IPS DF 4.7 (cell line): ENCODE results near the gene ZNF462.

Source experiments
- DNase-seq: peaks from one replicate; pipeline ENCODE4 v3.0.0-alpha.2; 2013; ENCODE audit warnings: low spot score; ENCODE audit errors: extremely low read depth

ZNF462 gene

DNA sequence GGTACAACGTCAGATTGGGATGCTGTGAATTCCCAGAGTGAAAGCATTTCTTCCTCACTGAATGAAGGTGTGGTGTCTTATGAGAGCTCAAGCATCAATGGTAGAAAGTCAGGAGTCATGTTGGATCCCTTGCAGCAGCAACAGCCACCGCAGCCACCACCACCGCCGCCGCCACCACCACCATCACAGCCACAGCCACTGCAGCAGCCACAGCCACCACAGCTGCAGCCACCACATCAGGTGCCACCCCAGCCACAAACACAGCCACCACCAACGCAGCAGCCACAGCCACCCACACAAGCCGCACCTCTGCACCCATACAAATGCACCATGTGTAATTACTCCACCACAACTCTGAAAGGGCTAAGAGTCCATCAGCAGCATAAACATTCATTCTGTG is 62.4 kb downstream of the ZNF462 start:
- DNase-seq = no peak

DNA sequence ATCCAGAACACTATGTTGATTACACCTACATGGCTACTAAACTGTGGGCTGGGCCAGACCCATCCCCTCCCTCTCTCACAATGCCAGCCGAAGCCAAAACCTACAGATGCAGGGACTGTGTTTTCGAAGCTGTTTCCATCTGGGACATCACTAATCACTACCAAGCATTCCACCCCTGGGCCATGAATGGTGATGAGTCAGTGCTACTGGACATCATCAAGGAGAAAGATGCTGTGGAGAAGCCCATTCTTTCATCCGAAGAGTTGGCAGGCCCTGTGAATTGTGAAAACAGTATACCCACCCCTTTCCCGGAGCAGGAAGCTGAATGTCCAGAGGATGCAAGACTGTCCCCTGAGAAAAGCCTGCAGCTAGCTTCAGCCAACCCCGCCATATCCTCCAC is 65.0 kb downstream of the ZNF462 start:
- DNase-seq = no peak

DNA sequence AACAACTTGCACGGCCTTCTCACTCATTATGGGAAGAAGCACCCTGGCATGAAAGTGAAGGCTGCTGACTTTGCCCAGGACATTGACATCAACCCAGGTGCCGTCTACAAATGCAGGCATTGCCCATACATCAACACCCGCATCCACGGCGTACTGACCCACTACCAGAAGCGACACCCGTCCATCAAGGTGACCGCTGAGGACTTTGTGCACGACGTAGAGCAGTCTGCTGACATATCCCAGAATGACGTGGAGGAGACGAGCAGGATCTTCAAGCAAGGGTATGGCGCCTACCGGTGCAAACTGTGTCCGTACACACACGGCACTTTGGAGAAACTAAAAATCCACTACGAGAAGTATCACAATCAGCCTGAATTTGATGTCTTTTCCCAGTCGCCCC is 65.4 kb downstream of the ZNF462 start:
- no peak for DNase-seq

DNA sequence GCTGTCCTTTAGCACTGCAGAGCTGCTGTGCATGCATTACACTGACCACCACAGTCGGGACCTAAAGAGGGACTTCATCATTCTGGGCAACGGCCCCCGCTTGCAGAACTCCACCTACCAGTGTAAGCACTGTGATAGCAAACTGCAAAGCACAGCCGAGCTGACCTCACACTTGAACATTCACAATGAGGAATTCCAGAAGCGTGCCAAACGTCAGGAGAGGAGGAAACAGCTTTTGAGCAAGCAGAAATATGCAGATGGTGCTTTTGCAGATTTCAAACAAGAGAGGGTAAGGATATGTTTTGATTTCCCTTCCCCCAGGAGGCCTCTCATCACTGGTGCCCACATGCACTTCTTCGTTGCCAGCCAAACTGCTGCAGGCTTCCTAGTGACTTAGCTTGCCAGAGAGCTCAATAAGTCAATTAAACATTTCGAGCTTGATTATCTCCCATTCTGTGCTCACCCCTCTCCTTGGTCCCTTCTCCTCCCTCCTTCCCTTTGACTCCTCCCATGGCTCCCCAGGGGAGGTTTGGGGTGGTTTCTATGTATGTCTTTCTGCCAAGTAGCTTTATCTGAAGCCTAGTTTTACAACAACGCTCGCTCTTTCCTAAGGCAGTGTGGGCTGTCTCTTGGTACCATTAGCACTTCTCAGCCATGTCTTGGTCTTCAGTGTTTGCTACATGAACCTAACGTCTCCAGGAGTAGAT is 66.7 kb downstream of the ZNF462 start:
- DNase-seq = no peak

DNA sequence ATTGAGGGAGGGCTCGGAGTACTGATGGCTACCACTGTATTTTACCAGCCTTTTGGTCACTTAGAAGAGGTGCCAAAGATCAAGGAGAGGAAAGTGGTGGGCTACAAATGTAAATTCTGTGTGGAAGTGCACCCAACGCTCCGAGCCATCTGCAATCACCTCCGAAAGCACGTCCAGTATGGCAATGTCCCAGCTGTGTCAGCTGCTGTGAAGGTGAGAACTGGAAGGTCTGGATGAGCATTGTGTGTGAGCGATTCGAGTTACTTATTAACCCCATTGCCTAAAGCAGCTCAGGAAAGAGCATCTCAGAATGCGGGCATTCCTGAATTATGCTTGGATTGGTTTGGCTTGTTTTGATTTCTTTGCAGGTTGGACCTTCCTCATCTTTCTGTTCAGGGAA is 67.5 kb downstream of the ZNF462 start:
- no peak for DNase-seq

DNA sequence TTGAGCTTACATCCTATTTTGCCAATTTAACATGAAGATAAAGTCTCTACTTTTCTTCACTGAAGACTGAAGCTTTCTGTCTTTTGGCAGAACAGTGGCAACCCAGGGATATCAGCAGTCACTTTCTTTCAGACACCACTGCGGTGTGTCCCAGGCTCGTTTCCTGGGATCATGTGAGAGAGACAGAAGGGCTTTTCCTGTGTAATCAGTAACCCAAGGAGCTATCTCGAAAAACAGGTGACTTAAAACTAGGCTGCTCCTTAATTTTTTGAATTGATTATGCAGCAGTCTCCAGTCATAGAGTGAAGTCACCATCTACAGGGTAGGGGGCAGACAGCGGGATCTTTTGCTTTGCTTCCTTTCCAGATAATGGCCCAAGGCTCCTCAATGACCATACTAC is 68.5 kb downstream of the ZNF462 start:
- no peak for DNase-seq

DNA sequence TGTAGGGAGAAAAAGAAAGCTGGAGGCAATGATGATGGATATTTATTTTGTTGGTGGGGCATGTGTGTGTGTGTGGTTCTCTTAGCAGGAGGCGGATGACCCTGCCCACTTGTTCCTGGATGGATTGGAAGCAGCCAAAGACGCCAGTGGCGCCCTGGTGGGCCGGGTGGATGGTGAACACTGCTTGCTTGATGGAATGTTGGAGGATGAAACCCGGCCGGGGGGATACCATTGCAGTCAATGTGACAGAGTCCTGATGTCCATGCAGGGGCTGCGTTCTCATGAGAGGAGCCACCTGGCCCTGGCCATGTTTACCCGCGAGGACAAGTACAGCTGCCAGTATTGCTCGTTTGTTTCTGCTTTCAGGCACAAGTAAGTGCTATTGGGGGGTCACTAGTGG is 69.2 kb downstream of the ZNF462 start:
- no peak for DNase-seq

DNA sequence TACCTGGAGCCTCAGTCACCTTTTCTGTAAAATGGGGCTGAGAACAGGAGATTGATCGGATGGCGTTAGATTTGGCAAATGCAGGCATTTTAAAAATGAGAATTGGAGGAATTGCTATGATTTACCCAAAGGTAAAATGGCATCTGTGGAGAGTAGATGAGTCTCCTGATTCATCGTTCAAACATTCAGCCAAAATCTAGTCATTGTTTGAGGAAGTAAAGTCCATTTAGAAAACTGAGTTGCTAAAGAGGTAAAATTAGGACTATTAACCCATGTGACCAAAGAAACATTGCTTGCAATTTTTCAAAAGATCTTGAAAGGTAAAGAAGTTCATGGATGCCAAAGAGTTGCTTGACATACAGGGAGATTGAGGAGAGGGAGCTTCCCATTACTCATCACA is 69.7 kb downstream of the ZNF462 start:
- no peak for DNase-seq

DNA sequence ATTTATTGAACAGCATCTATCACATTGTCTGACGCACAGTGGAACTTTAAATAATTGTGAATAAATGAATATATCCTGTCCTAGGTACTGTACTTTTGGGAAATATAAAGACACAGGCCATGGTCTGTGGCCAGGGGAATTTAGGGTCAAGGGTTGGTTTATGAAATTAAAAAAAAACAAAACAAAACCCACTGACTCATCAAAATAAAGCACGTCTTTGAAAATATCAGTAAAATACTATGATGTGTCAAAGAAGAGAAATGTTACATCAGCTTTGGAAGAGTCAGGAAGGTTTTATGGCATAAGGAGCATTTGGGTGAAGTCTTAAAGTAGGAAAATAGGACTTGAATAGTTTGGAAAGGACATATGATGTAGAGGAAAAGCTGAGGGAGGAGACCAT is 70.5 kb downstream of the ZNF462 start:
- DNase-seq = no peak

DNA sequence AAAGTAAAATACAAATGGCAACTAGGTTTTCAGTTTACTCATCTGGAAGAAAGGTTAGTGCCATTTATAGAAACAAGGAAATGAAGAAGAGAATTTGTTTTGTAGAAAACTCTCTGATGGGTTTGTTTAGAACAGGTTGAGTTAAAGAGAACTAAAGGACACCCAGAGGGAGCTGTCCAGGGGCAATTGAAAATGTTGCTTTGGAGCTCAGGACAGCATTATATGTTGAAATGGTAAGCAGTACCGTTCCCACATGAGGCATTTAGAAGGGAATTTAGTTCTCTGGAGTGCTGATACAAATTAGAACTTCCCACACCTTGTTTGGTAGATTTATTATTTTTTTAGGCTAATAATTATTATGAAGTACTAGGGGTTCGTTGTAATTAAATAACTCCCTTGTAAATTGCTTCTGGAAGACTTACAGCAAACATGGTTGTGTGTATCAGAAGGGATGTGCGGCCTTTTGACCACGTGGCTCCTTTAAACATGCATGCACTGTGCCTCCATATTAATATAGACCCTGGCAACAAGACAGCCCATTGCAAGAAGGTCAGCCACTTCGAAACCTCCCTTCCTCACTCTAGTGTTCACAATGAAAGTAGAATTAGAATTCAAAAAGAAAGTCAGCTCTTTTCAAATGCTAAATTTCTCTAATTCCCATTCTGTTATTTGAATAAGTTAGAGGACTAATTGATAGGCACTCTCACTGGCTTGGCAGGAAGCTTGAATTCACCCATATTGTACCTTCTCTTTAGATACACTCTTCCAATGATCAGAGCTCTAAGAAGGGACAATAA is 71.7 kb downstream of the ZNF462 start:
- DNase-seq = no peak

DNA sequence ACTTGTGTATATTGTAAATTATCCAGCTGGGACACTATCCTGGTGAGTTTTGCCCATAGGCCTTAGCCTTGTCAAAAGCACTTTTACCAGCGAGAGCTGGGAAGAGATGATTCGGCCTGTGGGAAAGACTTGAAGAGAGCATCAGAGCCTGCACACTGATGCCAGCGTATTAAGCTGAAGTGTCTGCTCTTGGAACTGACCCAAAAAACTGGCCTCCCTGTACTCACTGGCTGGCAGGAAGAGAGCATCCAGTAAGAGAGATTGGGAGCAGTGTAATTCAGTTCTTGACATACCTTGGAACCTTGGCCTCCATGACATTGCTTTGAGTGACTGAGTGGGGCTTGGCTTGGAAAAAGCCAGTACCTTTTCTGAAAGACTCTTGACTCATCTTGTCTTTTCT is 73.7 kb downstream of the ZNF462 start:
- no peak for DNase-seq

DNA sequence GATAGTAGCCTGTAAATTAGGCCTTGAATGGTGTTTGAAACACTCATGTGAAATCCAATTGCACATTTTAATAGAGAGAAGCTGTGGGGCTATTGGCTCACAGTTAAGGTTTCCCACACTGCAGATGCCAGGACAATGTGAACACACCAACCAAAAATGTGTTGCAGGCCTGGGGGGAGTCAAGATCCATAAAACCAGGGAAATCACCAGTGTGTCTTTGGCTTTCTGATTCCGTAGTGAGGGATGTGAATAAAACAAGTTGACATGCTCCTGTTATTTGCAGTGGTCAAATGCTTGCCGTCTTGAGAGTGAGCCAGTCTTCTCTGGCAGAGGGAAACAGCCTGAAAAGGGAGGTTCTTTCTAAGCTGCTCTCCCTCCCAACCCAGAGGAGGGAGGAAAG is 79.0 kb downstream of the ZNF462 start:
- no peak for DNase-seq

DNA sequence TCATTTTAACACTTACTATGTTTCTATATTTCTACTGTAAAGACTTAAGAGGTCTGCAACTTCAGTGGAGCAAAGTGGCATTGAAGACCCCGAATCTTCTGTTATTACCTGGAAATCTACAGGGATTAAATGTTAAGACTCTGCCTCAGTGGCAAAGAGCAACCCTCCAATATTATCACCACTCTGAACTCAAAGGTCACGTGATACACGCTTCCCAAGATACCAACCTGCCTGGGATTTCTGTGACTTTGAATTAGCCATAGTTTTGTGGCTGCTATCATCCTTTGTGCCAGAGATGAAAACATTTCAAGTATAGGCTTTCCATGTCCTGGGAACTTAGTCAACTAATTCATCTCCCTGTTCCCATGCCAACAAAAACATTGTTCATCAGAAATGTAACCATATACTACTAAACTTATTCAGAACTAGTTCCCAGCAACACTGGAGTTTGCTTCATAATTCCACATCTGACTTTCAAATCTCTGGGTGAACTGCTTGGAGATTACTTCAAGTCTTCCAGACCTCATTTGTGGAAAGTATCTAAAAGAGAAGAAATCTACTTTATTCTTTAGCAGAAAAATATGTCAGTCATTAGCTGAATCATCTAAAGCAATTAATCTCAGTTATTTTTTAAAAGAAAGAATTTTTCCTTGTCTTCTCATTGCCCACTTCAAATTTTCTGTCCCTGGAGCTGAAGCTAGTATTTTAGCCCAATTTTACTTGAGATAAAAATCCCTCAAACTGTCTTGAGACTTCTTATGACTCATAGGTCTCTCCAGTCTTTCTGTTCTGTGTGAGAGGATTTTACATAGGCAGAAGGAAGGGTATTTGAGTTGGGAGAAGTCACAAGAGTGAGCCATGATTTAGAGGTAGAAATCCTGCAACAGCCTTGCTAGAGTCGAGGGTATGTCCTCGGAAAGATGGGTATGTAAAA is 83.0 kb downstream of the ZNF462 start:
- no peak for DNase-seq

DNA sequence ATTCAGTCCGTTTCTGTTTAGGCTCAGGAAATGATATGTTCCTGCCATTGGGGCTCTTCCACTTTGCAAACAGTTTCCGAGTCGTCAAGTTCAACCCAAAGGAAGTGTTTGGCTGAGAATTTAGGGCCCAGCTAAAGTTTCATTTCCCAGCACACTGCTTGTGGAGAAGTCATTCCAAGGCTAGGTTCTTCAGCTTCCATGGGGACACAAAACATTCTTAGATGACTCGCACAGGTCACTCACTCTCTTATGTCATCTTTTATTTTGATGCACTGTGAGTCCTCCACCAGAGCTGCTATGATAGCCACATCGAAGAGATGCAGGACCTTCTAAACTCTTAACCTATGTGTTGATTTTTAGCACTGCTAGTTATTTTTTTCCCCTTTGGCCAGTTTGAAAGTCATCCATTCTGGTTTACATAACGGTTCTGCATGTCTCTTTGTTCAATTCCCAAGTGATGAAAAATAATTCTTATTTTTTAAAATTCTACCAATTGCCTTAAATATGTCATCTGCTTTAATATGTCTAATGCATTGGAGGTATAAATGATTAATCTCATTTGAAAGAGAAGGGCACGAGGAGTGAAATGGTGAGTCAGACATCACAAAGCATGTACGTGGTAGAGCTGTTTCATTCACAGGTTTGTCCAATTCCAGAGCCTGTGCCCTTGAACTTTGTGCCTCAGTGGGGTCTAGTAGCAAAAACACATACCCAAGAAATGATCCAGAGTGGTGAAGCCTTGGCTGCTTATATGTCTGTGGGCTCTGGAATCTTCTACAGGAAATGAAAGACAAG is 84.3 kb downstream of the ZNF462 start:
- no peak for DNase-seq

DNA sequence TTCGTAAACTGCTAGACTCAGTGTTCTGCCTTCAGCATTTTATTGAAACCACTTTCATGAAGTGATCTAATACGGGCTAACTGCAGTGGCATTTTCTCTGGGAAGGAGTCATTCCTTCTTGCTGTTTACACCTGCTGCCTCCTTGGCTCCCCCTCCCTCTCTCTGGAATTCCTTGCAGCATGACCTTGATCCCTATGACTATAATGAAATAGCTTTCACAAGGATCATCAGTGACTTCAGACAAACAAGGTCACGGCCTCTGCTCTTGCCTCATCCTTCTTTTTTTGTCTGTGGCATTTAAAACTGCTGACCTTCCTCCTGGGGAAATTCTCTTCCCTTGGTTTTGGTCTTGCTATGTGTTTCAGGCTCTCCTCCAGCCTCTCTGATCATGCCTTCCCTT is 90.2 kb downstream of the ZNF462 start:
- no peak for DNase-seq

DNA sequence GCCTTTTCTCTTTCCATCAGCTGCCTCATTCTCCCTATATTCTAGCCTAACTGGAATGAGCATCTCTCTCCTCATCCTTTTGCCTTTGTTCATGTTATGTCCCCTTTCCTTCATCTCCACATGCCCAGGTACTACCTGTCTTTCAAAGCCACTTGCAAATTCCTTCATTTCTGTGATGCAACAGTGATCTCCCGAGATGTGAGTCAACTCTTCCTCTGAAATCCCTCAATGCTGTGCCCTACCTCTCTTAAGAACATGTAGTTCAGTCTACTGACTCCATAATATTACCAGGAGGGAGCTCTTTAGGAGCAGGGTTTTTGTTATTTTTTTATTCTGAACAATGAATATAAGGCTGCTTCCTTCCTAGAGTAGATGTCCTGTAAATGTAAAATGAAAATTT is 91.6 kb downstream of the ZNF462 start:
- DNase-seq = no peak

DNA sequence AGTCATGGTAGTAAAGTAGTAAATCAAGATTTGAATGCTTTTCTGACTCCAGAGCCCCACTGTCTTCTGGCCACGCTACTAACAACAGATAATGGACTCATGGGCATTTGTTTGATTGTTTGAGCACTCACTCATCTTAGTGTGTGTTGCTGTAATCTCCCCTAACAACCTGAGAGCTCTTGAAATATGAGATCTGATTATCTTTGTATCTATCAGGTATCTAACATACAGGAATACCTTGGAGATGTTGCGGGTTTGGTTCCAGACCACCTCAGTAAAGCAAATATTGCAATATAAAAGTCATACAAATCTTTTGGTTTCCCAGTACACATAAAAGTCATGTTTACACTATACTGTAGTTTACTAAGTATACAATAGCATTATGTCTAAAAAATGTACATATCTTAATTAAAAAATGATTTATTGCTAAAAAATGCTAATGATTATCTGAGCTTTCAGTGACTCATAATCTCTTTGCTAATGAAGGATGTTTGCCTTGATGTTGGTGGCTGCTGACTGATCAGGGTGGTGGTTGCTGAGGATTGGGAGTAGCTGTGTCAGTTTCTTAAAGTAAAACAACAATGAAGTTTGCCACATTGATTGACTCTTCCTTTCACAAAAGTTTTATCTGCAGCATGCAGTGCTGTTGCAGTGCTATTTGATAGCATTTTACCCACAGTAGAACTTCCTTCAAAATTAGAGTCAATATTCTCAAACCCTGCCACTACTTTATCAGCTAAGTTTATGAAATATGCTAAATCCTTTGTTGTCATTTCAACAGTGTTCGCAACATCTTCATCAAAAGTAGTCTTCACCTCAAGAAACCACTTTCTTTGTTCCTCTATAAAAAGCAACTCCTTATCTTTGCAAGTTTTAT is 92.2 kb downstream of the ZNF462 start:
- no peak for DNase-seq

DNA sequence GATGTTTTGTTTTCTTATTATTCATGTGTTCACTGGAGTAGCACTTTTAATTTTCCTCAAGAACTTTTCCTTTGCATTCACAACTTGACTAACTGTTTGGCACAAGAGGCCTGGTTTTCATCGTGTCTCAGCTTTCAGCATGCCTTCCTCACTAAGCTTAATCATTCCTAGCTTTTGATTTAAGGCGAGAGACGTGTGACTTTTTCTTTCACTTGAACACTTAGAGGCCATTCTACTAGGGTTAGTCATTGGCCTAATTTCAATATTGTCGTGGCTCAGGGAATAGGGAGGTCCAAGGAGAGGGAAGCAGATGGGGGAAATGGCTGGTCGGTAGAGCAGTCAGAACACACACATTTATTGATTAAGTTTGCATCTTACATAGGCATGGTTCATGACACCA is 94.0 kb downstream of the ZNF462 start:
- DNase-seq = no peak

DNA sequence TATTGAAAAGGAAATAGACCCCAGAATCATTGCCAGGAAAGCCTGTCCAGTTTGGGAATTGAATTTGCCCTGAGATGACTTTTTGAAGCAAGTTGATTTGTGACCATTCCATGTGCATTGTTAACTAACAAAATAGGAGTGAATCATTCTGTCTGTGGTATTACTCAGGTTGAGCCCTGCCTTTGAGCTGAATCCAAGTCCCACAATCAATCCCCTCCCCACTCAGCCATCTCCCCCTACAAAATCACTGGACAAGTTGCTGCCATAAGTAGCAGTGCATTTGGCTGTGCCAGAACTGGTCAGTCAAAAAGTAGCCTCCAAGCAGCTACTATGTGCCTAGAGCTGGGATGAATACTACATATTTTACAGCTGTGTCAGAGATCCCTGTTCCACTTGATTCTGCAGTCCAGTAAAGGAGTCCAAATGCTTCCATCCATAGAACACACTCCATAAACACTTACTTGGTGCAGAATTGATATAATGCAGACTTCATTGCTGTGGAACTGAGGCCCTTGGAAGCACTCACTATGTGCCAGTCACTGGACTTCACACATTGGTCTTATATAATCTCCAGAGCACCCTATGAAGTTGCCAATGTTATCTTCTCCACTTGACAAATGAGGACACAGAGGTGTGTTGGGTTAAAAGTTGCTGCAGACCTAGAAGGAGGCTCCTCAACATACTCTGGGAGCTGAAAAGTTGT is 96.1 kb downstream of the ZNF462 start:
- no peak for DNase-seq

DNA sequence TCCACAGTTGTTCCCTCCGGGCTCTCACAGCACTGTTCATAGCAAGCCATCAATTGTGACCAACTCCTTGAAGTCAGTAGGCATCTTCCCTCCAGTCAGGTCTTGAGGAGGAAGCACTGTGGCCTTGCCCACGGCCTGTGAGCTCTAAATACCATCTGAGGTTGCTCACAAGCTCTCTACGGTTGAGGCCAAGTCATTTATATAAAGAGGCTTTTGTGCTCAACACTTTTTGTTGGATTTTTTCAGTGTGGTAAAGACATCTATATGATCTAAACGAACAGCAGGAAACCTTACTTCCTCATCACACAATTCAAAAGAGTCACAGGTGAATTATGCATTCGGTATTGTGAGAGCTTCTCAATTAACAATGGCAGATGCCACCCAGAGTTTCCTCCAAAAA is 97.3 kb downstream of the ZNF462 start:
- no peak for DNase-seq
